Measurements from ENCODE around the gene GPC6.

GRCh38 chr13:93744886-93745285, 518.3 kb downstream of the GPC6 start:
- TF ChIP-seq GATA2 (IDR thresholded peaks at IDR 0.05; ENCODE audit: low read depth, low read length): no peak
- TF ChIP-seq GATA3 (IDR thresholded peaks at IDR 0.05; ENCODE audit: low read depth, low read length): no peak

All from SH-SY5Y (cell line).